ENCODE results near the gene SGMS2. TPM values are rescaled to one million over a fixed set of nuclear protein-coding genes. Genes with fewer than 3 reads are reported as not detected.

SGMS2 gene
- total RNA-seq, 1 experiment from 2014 or later: 0.72 TPM

DNA sequence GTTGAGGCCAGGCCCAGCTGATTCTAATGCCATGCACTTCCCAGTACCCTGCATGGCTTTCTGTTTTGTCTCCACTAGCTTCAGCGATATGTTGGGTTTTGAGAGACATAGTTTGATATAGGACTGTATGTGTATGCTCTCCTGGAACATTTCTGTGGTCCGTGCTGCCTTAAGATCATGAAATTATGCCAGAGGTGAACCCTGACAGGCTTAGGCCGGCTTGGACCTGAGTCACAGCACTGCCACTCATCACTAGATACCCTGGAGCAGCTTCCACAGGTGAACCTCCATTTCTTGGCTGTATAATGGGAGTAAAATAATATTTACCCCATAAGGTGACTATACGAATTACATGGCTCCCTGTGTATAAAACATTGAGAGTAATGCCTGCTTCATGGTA, 6.4 kb downstream of the SGMS2 start:
- H3K36me3 Mint-ChIP-seq: peaks cover 3% of the 10 kb centered on the region
- no peak overlapping the region for H3K4me3 Mint-ChIP-seq
- ChIA-PET POLR2A (no interaction called here), CTCF (no interaction called here)
- no peak for ATAC-seq
- no peak overlapping the region for H3K27ac Mint-ChIP-seq
- no peak for DNase-seq (ENCODE audit: low spot score)
- H3K4me1 Mint-ChIP-seq: peaks cover 18% of the 10 kb centered on the region; the same call in 1 of the 2 replicates
- peaks cover 62% of the 10 kb centered on the region for H3K27me3 Mint-ChIP-seq (ENCODE audit: low read depth)
- H3K9me3 Mint-ChIP-seq: peaks cover 9% of the 10 kb centered on the region
- no peak for TF ChIP-seq SMAD3 (CRISPR knock-in tag; IDR thresholded peaks at IDR 0.05; ENCODE audit: borderline replicate concordance)
- no peak for TF ChIP-seq ESRRA (CRISPR knock-in tag; IDR thresholded peaks at IDR 0.05; ENCODE audit: borderline replicate concordance)
- TF ChIP-seq, protein P1, sequence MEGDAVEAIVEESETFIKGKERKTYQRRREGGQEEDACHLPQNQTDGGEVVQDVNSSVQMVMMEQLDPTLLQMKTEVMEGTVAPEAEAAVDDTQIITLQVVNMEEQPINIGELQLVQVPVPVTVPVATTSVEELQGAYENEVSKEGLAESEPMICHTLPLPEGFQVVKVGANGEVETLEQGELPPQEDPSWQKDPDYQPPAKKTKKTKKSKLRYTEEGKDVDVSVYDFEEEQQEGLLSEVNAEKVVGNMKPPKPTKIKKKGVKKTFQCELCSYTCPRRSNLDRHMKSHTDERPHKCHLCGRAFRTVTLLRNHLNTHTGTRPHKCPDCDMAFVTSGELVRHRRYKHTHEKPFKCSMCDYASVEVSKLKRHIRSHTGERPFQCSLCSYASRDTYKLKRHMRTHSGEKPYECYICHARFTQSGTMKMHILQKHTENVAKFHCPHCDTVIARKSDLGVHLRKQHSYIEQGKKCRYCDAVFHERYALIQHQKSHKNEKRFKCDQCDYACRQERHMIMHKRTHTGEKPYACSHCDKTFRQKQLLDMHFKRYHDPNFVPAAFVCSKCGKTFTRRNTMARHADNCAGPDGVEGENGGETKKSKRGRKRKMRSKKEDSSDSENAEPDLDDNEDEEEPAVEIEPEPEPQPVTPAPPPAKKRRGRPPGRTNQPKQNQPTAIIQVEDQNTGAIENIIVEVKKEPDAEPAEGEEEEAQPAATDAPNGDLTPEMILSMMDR (IDR thresholded peaks at IDR 0.05): no peak
- no peak for TF ChIP-seq NR3C1 (CRISPR knock-in tag; conservative IDR thresholded peaks at IDR 0.05; ENCODE audit: low read depth)
- TF ChIP-seq ZNF138 (CRISPR knock-in tag; conservative IDR thresholded peaks at IDR 0.05): no peak
- TF ChIP-seq ETV6 (CRISPR knock-in tag; IDR thresholded peaks at IDR 0.05): no peak

DNA sequence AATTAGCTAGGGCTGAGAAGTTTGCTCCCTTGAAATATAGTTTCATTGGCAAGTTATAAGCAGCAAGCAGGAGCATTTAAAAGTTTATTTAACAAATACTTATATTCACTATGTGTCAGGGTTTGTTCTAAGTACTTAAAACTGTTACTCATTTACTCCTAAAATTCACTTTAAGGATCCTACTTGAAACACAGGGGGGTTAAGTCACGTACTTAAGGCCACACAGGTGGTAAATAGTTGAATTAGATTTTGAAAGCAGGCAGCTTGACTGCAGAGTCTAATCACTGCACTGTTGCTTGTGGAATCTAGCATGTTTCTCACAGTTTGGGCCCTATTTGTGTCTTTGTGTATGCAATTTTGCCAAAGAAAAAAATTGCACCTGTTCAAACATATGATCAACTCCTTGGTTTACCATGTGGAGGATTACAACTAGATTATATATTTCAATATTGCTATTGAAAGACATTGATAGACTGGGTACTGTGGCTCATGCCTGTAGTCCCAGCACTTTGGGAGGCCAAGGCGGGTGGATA, 7.6 kb downstream of the SGMS2 start:
- no peak overlapping the region for H3K4me3 Mint-ChIP-seq
- peaks cover 9% of the 10 kb centered on the region for H3K9me3 Mint-ChIP-seq
- no peak overlapping the region for H3K27ac Mint-ChIP-seq
- peaks cover 3% of the 10 kb centered on the region for H3K36me3 Mint-ChIP-seq
- H3K4me1 Mint-ChIP-seq: peaks cover 18% of the 10 kb centered on the region; the same call in 1 of the 2 replicates
- ATAC-seq (peak; percentile 44; the same call in 1 of the 2 replicates), DNase-seq (ENCODE audit: low spot score) (no peak)
- ChIA-PET CTCF (no interaction called here), POLR2A (no interaction called here)
- peaks cover 50% of the 10 kb centered on the region for H3K27me3 Mint-ChIP-seq (ENCODE audit: low read depth)
- TF ChIP-seq ZNF121 (CRISPR knock-in tag; IDR thresholded peaks at IDR 0.05): no peak
- TF ChIP-seq, protein P2, sequence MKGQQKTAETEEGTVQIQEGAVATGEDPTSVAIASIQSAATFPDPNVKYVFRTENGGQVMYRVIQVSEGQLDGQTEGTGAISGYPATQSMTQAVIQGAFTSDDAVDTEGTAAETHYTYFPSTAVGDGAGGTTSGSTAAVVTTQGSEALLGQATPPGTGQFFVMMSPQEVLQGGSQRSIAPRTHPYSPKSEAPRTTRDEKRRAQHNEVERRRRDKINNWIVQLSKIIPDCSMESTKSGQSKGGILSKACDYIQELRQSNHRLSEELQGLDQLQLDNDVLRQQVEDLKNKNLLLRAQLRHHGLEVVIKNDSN (CRISPR knock-in tag; IDR thresholded peaks at IDR 0.05): no peak
- TF ChIP-seq, protein P3, sequence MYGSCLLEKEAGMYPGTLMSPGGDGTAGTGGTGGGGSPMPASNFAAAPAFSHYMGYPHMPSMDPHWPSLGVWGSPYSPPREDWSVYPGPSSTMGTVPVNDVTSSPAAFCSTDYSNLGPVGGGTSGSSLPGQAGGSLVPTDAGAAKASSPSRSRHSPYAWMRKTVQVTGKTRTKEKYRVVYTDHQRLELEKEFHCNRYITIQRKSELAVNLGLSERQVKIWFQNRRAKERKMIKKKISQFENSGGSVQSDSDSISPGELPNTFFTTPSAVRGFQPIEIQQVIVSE (CRISPR knock-in tag; IDR thresholded peaks at IDR 0.05; ENCODE audit: borderline replicate concordance): no peak
- TF ChIP-seq, protein P4, sequence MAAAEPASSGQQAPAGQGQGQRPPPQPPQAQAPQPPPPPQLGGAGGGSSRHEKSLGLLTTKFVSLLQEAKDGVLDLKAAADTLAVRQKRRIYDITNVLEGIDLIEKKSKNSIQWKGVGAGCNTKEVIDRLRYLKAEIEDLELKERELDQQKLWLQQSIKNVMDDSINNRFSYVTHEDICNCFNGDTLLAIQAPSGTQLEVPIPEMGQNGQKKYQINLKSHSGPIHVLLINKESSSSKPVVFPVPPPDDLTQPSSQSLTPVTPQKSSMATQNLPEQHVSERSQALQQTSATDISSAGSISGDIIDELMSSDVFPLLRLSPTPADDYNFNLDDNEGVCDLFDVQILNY (CRISPR knock-in tag; IDR thresholded peaks at IDR 0.05): no peak
- TF ChIP-seq GABPB1 (CRISPR knock-in tag; IDR thresholded peaks at IDR 0.05): no peak
- TF ChIP-seq MYBL2 (CRISPR knock-in tag; IDR thresholded peaks at IDR 0.05): no peak
- TF ChIP-seq, protein P5, sequence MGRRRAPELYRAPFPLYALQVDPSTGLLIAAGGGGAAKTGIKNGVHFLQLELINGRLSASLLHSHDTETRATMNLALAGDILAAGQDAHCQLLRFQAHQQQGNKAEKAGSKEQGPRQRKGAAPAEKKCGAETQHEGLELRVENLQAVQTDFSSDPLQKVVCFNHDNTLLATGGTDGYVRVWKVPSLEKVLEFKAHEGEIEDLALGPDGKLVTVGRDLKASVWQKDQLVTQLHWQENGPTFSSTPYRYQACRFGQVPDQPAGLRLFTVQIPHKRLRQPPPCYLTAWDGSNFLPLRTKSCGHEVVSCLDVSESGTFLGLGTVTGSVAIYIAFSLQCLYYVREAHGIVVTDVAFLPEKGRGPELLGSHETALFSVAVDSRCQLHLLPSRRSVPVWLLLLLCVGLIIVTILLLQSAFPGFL (CRISPR knock-in tag; IDR thresholded peaks at IDR 0.05; ENCODE audit: borderline replicate concordance): no peak
- no peak for TF ChIP-seq ZNF232 (CRISPR knock-in tag; IDR thresholded peaks at IDR 0.05)
- TF ChIP-seq, protein P6, sequence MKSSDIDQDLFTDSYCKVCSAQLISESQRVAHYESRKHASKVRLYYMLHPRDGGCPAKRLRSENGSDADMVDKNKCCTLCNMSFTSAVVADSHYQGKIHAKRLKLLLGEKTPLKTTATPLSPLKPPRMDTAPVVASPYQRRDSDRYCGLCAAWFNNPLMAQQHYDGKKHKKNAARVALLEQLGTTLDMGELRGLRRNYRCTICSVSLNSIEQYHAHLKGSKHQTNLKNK (CRISPR knock-in tag; IDR thresholded peaks at IDR 0.05): no peak
- TF ChIP-seq, protein P7, sequence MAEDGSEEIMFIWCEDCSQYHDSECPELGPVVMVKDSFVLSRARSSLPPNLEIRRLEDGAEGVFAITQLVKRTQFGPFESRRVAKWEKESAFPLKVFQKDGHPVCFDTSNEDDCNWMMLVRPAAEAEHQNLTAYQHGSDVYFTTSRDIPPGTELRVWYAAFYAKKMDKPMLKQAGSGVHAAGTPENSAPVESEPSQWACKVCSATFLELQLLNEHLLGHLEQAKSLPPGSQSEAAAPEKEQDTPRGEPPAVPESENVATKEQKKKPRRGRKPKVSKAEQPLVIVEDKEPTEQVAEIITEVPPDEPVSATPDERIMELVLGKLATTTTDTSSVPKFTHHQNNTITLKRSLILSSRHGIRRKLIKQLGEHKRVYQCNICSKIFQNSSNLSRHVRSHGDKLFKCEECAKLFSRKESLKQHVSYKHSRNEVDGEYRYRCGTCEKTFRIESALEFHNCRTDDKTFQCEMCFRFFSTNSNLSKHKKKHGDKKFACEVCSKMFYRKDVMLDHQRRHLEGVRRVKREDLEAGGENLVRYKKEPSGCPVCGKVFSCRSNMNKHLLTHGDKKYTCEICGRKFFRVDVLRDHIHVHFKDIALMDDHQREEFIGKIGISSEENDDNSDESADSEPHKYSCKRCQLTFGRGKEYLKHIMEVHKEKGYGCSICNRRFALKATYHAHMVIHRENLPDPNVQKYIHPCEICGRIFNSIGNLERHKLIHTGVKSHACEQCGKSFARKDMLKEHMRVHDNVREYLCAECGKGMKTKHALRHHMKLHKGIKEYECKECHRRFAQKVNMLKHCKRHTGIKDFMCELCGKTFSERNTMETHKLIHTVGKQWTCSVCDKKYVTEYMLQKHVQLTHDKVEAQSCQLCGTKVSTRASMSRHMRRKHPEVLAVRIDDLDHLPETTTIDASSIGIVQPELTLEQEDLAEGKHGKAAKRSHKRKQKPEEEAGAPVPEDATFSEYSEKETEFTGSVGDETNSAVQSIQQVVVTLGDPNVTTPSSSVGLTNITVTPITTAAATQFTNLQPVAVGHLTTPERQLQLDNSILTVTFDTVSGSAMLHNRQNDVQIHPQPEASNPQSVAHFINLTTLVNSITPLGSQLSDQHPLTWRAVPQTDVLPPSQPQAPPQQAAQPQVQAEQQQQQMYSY (CRISPR knock-in tag; IDR thresholded peaks at IDR 0.05): no peak
- TF ChIP-seq ZBTB21 (CRISPR knock-in tag; IDR thresholded peaks at IDR 0.05; ENCODE audit: borderline replicate concordance): no peak
- TF ChIP-seq ZNF671 (CRISPR knock-in tag; IDR thresholded peaks at IDR 0.05): no peak
